Memory B cell (primary cell): ENCODE measurements around the gene GHRHR.

Experiments used
- ATAC-seq: fragments of 150-1000 bp; cut with Tn5 transposase; 2 replicates; pipeline ENCODE4 v1.10.0; 2021; ENCODE audit warnings: low read depth, mild to moderate bottlenecking, moderate library complexity
- DNase-seq, 2 donors: peaks; one replicate each; pipeline ENCODE4 v3.0.0; 2022; ENCODE audit warnings: low spot score in 2 of 2
- H3K27ac Mint-ChIP-seq: one replicate; pipeline ENCODE4 v1.8.0; 2022; ENCODE audit warnings: mild to moderate bottlenecking, moderate library complexity, mixed read lengths
- H3K27me3 Mint-ChIP-seq: one replicate; pipeline ENCODE4 v1.8.0; 2022; ENCODE audit warnings: mixed read lengths
- H3K36me3 Mint-ChIP-seq: one replicate; pipeline ENCODE4 v1.8.0; 2022; ENCODE audit warnings: mild to moderate bottlenecking, mixed read lengths
- H3K4me1 Mint-ChIP-seq: one replicate; pipeline ENCODE4 v1.8.0; 2022; ENCODE audit warnings: mixed read lengths
- H3K4me3 Mint-ChIP-seq: one replicate; pipeline ENCODE4 v1.8.0; 2022; ENCODE audit warnings: mild to moderate bottlenecking, moderate library complexity, mixed read lengths
- H3K9me3 Mint-ChIP-seq: one replicate; pipeline ENCODE4 v1.8.0; 2022; ENCODE audit warnings: mixed read lengths

GHRHR gene

GRCh38 chr7:30968294-30968693, 4.5 kb downstream of the GHRHR start:
- no peaks in the 10 kb centered on the region for H3K9me3 Mint-ChIP-seq
- ATAC-seq (peak; percentile 65), DNase-seq (no peak)
- peaks cover 2% of the 10 kb centered on the region for H3K36me3 Mint-ChIP-seq
- no peak overlapping the region for H3K27ac Mint-ChIP-seq
- H3K4me3 Mint-ChIP-seq: no peak overlapping the region
- H3K4me1 Mint-ChIP-seq: peaks cover 14% of the 10 kb centered on the region
- peaks cover 14% of the 10 kb centered on the region for H3K27me3 Mint-ChIP-seq

- peaks cover 2% of the 10 kb centered on the region for H3K36me3 Mint-ChIP-seq
- peaks cover 12% of the 10 kb centered on the region for H3K27me3 Mint-ChIP-seq
- H3K4me1 Mint-ChIP-seq: peaks cover 14% of the 10 kb centered on the region
- DNase-seq (no peak), ATAC-seq (no peak)
- H3K9me3 Mint-ChIP-seq: no peaks in the 10 kb centered on the region
- H3K4me3 Mint-ChIP-seq: no peak overlapping the region
- no peak overlapping the region for H3K27ac Mint-ChIP-seq
These were observed 5.2 kb downstream of the GHRHR start for GRCh38 chr7:30968747-30969603.

DNA sequence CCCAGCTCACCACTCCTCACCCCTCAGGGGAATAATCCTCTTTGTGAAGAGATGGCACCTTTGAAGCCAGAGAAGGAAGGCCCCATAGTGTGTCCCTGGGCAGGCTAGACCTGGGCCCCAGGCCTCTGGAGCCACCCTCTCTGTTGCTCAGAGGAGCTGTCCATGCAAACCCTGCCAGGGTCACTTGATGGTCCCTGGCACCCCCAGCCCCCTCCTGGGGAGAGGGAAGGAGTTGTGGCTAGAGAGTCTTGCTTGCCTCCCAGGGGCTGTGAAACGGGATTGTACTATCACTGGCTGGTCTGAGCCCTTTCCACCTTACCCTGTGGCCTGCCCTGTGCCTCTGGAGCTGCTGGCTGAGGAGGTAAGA, 5.8 kb downstream of the GHRHR start:
- Mint-ChIP-seq H3K27me3 (peaks cover 14% of the 10 kb centered on the region), H3K4me3 (no peak overlapping the region), H3K4me1 (peaks cover 18% of the 10 kb centered on the region), H3K9me3 (no peaks in the 10 kb centered on the region), H3K36me3 (peaks cover 2% of the 10 kb centered on the region), H3K27ac (no peak overlapping the region)
- no peak for DNase-seq
- no peak for ATAC-seq

DNA sequence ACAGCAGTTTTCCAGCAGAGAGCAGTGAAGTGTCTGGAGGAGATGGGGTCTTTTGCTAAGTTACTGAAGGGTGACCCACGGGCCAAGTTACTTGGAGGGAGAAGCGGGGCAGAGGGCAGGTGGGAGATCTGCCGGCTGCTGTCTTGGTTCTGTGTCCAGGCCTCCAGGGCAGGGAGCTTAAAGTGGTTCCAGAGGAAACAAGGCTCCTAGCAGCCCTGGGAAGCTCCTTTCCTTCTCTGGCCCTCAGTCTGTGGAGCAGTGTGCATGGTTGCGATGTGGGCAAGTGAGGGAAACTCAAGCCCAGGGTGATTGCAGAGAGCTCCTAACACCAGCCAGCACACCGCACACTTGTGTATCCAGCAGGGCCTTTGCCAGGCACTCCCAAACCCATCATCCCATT, 6.3 kb downstream of the GHRHR start:
- no peak overlapping the region for H3K4me3 Mint-ChIP-seq
- H3K36me3 Mint-ChIP-seq: peaks cover 2% of the 10 kb centered on the region
- DNase-seq (no peak), ATAC-seq (no peak)
- H3K27ac Mint-ChIP-seq: no peak overlapping the region
- H3K4me1 Mint-ChIP-seq: peaks cover 18% of the 10 kb centered on the region
- no peaks in the 10 kb centered on the region for H3K9me3 Mint-ChIP-seq
- peaks cover 14% of the 10 kb centered on the region for H3K27me3 Mint-ChIP-seq

GRCh38 chr7:30970594-30971094, 6.9 kb downstream of the GHRHR start:
- ATAC-seq: no peak
- Mint-ChIP-seq H3K27ac (no peak overlapping the region), H3K4me1 (peaks cover 18% of the 10 kb centered on the region), H3K9me3 (no peaks in the 10 kb centered on the region), H3K36me3 (peaks cover 2% of the 10 kb centered on the region), H3K27me3 (peaks cover 15% of the 10 kb centered on the region), H3K4me3 (no peak overlapping the region)
- DNase-seq: no peak

DNA sequence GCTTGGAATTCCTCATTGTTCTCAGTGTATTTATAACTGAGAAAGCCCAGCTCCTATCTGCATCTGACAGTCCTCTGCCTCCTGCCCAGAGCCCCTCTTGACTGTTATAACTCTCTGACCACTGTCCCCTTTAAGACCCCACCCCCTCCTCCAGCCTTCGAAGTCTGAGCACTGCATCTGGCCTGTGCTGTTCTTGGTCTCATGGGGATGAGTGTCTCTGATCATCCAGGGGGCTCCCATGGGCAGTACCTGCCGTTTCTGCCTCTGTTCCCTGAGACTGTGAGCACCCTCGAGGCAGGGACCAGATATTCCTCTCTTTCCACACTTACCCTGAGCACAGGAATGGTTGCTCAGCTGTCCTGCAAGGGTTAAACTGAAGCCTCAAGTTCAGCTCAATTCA, 7.7 kb downstream of the GHRHR start:
- H3K9me3 Mint-ChIP-seq: no peaks in the 10 kb centered on the region
- peaks cover 17% of the 10 kb centered on the region for H3K27me3 Mint-ChIP-seq
- H3K27ac Mint-ChIP-seq: no peak overlapping the region
- peaks cover 2% of the 10 kb centered on the region for H3K36me3 Mint-ChIP-seq
- no peak for DNase-seq
- H3K4me1 Mint-ChIP-seq: peaks cover 18% of the 10 kb centered on the region
- H3K4me3 Mint-ChIP-seq: no peak overlapping the region
- ATAC-seq: no peak

GRCh38 chr7:30971840-30972563, 8.2 kb downstream of the GHRHR start:
- no peak for ATAC-seq
- peaks cover 2% of the 10 kb centered on the region for H3K36me3 Mint-ChIP-seq
- peaks cover 22% of the 10 kb centered on the region for H3K27me3 Mint-ChIP-seq
- H3K4me3 Mint-ChIP-seq: no peak overlapping the region
- no peak for DNase-seq
- H3K27ac Mint-ChIP-seq: no peak overlapping the region
- no peaks in the 10 kb centered on the region for H3K9me3 Mint-ChIP-seq
- H3K4me1 Mint-ChIP-seq: peaks cover 20% of the 10 kb centered on the region

- H3K27me3 Mint-ChIP-seq: peaks cover 21% of the 10 kb centered on the region
- no peak overlapping the region for H3K27ac Mint-ChIP-seq
- H3K4me3 Mint-ChIP-seq: no peak overlapping the region
- ATAC-seq (no peak), DNase-seq (no peak)
- peaks cover 13% of the 10 kb centered on the region for H3K4me1 Mint-ChIP-seq
- peaks cover 2% of the 10 kb centered on the region for H3K36me3 Mint-ChIP-seq
- H3K9me3 Mint-ChIP-seq: no peaks in the 10 kb centered on the region
These were observed 9.5 kb downstream of the GHRHR start for GRCh38 chr7:30973292-30973691.

DNA sequence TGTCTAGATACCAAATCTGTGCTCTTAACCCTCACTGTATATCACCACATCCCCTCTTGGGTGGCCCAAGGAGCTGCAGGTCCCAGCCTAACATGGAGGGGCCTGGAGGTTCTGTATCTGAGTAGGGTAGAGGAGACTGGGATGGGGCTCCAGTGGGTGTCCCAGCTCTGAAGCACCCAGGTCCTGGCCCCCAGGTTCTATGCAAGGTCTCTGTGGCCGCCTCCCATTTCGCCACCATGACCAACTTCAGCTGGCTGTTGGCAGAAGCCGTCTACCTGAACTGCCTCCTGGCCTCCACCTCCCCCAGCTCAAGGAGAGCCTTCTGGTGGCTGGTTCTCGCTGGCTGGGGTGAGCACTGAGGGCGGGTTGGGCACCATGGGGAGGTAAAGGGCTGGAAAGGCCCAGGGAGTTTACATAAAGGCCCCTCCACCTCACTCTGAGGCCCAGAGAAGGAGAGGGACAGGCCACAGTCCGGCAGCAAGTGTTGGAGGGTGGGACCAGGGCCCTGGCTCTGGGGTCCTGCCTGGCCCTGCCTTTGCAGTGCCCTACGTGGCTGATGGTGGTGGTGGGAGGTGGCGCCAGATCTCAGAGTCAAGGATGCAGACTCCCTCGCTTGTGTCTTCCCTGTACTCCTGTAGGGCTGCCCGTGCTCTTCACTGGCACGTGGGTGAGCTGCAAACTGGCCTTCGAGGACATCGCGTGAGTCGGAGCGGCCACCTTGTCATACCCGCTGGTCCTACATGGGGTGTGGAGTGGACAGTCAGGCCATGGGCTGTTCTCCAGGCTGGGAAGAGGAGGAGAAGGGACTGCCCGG, 10.2 kb downstream of the GHRHR start:
- Mint-ChIP-seq H3K27ac (peak overlapping the region; percentile 40), H3K36me3 (peaks cover 2% of the 10 kb centered on the region), H3K4me3 (no peak overlapping the region), H3K27me3 (peaks cover 24% of the 10 kb centered on the region), H3K9me3 (no peaks in the 10 kb centered on the region), H3K4me1 (peaks cover 10% of the 10 kb centered on the region)
- ATAC-seq (no peak), DNase-seq (no peak)

GRCh38 chr7:30974605-30975255, 11.0 kb downstream of the GHRHR start:
- H3K4me1 Mint-ChIP-seq: peaks cover 12% of the 10 kb centered on the region
- H3K4me3 Mint-ChIP-seq: no peak overlapping the region
- DNase-seq (peak in 1 of 2 donors; percentile 10), ATAC-seq (peak; percentile 85)
- H3K27me3 Mint-ChIP-seq: peaks cover 24% of the 10 kb centered on the region
- H3K9me3 Mint-ChIP-seq: no peaks in the 10 kb centered on the region
- peaks cover 2% of the 10 kb centered on the region for H3K36me3 Mint-ChIP-seq
- H3K27ac Mint-ChIP-seq: peak overlapping the region; percentile 40

DNA sequence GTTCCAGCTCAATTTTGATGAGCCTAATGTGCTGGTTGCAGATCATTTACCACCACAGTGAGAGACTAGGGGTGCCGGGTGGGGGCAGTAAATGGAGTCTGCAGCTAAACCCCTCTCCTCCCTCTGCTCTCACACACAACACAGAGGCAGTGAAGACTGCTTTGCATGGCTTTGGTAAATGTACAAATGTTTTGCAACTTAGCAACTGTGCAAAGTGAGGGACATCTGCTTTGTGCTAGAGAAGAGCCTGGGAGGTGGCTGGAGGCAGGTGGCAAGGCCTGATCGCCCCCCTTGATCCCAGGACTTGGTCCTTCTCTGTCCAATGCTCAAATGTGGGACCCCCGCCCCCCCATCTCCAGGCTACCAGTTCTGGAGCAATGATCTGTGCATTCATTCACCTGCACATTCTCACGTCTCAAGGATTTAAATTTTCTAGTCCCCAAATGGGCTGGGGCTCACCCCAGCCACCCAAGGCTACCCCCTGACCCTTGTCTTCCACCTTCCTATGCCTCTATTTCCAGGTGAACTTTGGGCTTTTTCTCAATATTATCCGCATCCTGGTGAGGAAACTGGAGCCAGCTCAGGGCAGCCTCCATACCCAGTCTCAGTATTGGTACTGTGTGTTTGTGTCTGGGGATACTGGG, 11.6 kb downstream of the GHRHR start:
- Mint-ChIP-seq H3K9me3 (no peaks in the 10 kb centered on the region), H3K4me3 (no peak overlapping the region), H3K27me3 (peaks cover 24% of the 10 kb centered on the region), H3K4me1 (peaks cover 12% of the 10 kb centered on the region), H3K27ac (no peak overlapping the region), H3K36me3 (peaks cover 2% of the 10 kb centered on the region)
- ATAC-seq: no peak
- no peak for DNase-seq

DNA sequence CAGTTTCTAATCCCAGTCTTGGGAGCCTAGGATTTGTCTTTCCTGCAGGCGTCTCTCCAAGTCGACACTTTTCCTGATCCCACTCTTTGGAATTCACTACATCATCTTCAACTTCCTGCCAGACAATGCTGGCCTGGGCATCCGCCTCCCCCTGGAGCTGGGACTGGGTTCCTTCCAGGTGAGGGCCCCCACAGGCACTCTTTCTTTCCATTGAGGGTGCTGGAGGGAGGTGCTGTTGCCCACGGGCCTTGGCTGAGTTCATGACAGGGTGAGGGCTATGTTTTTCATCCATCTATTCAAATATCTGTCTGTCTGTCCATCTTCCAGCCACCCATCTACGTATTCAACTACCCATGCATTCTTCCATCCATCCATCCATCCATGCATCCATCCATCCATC, 12.6 kb downstream of the GHRHR start:
- Mint-ChIP-seq H3K36me3 (no peaks in the 10 kb centered on the region), H3K27ac (no peak overlapping the region), H3K4me1 (peaks cover 8% of the 10 kb centered on the region), H3K4me3 (no peak overlapping the region), H3K27me3 (peaks cover 25% of the 10 kb centered on the region), H3K9me3 (no peaks in the 10 kb centered on the region)
- no peak for ATAC-seq
- no peak for DNase-seq

DNA sequence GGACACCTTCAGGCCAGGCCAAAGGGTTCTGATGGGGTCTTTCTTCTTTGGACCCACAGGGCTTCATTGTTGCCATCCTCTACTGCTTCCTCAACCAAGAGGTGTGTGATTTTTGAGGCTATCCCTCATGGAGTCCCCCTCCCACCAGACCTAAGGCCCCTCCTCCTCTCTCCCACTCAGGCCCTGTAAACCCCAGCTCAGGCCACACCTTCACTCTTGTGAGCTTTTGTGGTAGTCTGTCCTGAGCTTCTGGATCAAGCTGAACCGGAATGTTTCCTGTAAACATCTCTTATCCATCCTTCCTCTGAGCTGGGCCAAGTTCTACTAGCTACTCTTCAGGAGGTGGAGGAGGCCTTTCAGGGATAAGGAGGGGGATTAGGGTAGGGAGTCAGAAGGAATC, 13.5 kb downstream of the GHRHR start:
- H3K27ac Mint-ChIP-seq: no peak overlapping the region
- ATAC-seq: no peak
- no peak overlapping the region for H3K4me3 Mint-ChIP-seq
- peaks cover 25% of the 10 kb centered on the region for H3K27me3 Mint-ChIP-seq
- H3K9me3 Mint-ChIP-seq: no peaks in the 10 kb centered on the region
- H3K4me1 Mint-ChIP-seq: peaks cover 8% of the 10 kb centered on the region
- H3K36me3 Mint-ChIP-seq: no peaks in the 10 kb centered on the region
- no peak for DNase-seq
